Measurements from ENCODE around the gene ZCCHC8.
"Not testable (repeated sequence)": the region's sequence is repeated elsewhere in the genome, so short reads cannot be mapped to it uniquely, and the experiment has no call there.

ZCCHC8 gene

GRCh38 chr12:122470576-122470975 is 30.2 kb downstream of the ZCCHC8 start:
- peak in 1 of 2 experiments; percentile 13 for DNase-seq

DNA sequence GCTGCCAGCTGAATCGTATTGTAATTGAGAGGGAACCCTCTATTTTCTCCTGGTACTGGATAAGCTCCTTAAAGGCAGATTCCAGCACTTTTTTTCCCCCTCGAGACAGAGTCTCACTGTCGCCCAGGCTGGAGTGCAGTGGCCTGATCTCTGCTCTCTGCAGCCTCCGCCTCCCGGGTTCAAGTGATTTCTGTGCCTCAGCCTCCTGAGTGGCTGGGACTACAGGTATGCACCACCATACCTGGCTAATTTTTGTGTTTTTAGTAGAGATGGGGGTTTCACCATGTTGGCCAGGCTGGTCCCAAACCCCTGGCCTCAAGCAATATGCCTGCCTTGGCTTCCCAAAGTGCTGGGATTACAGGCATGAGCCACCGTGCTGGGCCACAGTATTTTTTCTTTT is 30.9 kb downstream of the ZCCHC8 start:
- DNase-seq: not testable (repeated sequence)

DNA sequence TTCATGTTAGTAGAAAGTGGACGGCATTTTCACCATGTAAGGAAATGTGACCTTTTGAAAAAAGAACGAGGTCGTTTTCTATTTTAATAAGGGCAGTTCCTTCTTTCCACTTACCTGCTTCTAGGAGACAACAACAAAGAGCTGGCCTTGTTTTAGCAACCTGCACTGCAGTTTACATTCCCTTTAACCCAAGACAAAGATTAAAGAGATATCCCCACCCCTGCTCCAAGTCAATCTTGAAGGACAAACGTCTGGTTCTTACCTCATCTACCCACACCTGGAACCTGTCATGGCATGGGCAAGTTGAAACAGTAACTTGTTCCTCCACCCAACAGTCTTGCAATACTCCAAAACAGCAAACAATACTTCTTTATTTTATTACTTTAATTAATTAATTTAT is 32.7 kb downstream of the ZCCHC8 start:
- DNase-seq: peak in 1 of 2 experiments; percentile 3

- DNase-seq: peak in 1 of 2 experiments; percentile 3
These were observed 36.3 kb downstream of the ZCCHC8 start for GRCh38 chr12:122464317-122465042.

DNA sequence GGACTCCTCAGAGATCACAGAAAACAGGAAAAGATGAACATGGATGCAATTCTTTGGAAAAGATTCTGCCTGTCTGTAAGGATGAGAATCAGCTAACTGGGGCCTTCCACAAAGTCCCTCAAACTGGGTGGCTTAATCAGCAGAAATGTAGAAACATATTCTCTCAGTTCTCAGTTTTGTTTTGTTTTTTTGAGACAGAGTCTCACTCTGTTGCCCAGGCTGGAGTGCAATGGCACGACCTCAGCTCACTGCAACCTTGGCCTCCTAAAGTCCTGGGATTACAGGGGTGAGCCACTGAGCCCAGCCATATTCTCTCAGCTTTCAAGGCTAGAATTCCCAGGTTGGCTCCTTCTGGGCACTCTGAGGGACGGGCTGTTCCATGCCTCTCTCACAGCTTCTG is 40.1 kb downstream of the ZCCHC8 start:
- DNase-seq: no peak

DNA sequence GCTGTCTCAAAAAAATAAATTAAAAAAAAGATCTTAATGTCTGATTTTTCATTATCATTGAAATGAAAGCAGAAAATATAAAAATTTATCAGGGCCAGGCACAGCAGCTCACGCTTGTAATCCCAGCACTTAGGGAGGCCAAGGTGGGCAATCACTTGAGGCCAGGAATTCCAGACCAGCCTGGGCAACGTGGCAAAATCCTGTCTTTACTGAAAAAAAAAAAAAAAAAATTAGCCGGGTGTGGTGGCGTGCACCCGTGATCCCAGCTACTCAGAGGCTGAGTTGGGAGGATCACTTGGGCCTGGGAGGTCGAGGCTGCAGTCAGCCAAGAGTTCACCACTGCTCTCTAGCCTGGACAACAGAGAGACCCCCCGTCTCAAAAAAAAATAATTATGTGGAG is 40.7 kb downstream of the ZCCHC8 start:
- DNase-seq: no peak

DNA sequence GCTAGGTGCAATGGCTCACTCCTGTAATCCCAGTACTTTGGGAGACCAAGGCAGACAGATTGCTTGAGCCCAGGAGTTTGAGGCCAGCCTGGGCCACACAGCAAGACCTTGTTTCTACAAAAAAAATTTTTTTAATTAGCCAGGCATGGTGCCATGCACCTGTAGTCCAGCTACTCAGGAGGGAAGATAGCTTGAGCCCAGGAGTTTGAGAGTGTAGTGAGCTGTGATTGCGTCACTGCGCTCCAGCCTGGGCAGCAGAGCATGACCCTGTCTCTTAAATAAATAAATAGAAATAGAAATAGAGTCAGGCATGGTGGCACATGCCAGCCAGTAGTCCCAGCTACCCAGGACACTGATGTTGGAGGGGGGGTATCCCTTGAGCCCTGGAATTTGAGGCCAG is 41.5 kb downstream of the ZCCHC8 start:
- no peak for DNase-seq

GRCh38 chr12:122458105-122459035 is 42.4 kb downstream of the ZCCHC8 start:
- DNase-seq: no peak

GRCh38 chr12:122457627-122458026 is 43.1 kb downstream of the ZCCHC8 start:
- DNase-seq: no peak

DNA sequence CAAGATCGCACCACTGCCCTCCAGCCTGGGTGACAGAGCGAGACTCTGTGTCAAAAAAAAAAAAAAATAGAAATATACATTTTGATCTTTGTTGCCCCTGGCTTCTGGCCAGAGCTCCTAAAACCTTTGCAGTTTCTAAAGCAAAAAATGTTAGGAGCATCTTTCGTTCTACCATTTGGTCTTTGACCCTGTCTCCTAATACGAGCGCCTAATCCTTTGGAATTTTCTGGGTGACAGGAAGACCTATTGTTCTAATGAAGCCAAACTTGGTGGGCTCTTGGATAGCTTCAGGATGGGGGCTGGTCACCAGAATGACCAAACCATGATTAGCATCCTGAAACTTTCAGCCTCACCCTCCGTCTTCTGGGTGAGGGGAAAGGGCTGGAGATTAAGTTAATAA is 46.0 kb downstream of the ZCCHC8 start:
- DNase-seq: no peak

DNA sequence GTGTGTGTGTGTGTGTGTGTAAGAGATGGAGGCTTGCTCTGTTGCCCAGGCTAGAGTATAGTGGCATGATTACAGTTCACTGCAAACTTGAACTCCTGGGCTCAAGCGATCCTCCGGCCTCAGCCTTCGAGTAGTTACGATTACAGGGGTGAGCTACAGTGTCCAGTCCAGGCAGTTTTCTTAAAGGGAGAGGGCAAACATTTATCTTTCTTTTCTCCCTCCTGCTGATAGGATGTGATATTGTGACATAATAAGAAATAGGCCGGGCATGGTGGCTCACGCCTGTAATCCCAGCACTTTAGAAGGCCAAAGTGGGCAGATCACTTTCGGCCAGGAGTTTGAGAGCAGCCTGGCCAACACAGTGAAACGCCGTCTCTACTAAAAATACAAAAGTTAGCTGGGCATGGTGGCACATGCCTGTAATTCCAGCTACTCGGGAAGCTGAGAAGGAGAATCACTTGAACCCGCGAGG is 46.4 kb downstream of the ZCCHC8 start:
- DNase-seq: no peak

DNA sequence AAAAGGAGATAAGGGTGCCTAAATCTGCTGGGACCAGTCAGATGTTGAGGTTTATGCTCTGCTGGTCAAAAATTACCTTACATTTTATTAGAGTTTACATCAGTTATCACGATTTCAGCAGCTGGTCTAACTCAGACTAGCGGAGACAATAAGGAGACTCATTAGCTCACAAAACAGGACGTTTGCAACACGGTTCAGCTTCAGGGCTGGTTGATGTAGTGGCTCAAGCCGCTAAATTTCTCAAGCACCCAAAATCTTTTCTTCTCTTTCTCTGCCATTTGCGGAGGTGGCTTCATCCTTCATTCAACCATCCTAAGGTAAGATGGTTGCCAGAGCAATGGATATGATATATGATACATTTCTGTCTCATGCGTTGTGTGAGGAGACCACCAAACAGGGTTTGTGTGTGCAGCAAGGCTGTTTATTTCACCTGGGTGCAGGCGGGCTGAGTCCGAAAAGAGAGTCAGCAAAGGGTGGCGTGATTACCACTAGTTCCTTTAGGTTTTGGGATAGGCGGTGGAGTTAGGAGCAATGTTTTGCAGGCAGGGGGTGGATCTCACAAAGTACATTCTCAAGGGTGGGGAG is 47.9 kb downstream of the ZCCHC8 start:
- peak; percentile 44 to 45 for DNase-seq

DNA sequence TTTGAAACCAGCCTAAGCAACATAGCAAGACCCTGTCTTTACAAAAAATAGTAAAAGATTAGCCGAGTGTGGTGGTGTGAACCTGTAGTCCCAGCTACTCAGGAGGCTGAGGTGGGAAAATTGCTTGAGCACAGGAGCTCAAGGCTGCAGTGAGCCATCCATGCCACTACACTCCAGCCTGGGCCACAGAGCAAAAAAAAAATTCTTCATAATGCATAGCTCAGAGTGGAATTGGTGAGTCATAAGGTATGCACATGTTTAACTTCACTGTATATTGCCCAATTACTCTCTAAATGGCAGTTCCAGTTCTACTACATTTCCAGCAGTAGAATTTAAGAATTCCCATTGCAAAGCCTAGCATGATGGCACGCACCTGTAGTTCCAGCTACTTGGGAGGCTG is 51.4 kb downstream of the ZCCHC8 start:
- peak in 1 of 2 experiments; percentile 24 for DNase-seq

GRCh38 chr12:122447825-122448224 is 52.9 kb downstream of the ZCCHC8 start:
- DNase-seq: not testable (repeated sequence)

GRCh38 chr12:122446390-122446789 is 54.3 kb downstream of the ZCCHC8 start:
- DNase-seq: not testable (repeated sequence)

DNA sequence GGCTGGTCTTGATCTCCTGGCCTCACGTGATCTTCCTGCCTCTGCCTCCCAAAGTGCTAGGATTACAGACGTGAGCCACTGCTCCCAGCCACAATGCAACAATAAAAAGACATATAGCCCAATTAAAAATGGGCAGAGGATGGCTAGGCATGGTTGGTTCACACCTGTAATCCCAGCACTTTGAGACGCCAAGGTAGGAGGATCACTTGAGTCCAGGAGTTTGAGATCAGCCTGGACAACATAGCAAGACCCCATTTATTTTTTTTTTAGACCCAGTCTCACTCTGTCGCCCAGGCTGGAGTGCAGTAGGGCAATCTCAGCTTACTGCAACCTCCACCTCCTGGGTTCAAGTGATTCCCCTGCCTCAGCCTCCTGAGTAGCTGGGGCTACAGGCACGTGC is 56.7 kb downstream of the ZCCHC8 start:
- not testable (repeated sequence) for DNase-seq

GRCh38 chr12:122438822-122439221 is 61.9 kb downstream of the ZCCHC8 start:
- DNase-seq: not testable (repeated sequence)

DNA sequence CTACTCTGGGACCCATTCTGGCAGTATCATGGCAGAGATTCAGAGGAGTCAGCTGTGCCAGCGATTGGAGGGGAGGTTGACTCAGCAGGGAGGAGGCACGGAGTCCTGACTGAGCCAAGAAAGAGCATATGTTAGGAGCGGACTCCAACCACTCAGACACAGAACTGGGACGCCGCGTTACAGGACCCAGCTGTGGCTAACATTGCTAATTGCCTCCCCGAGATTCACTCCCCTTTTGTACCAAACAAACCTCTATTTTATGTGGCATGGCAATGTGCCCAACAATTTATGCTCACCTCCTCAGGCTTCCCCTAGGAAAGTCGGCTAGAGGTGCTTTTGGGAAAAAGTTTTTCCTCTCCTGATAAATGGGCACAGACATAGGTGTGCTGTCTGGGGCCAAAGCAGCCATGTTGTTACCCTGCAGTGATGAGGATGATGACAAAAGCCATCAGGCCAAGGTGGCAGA is 63.0 kb downstream of the ZCCHC8 start:
- no peak for DNase-seq

DNA sequence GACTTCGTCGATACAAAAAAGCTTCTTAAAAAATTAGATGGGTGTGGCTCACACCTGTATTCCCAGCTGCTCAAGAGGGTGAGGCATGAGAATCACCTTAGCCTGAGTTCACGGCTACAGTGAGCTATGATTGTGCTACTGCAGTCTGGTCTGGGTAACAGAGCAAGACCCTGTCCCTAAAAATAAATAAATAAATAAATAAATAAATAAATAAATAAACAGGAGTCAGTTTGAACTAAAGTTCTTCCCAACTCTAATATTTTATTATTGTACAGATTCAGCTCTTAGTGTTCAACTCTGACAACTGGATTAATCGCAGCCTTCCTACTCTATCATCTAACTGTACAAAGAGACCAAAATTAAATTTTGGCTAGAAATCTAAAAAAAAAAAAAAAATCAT is 65.5 kb downstream of the ZCCHC8 start:
- DNase-seq: no peak

DNA sequence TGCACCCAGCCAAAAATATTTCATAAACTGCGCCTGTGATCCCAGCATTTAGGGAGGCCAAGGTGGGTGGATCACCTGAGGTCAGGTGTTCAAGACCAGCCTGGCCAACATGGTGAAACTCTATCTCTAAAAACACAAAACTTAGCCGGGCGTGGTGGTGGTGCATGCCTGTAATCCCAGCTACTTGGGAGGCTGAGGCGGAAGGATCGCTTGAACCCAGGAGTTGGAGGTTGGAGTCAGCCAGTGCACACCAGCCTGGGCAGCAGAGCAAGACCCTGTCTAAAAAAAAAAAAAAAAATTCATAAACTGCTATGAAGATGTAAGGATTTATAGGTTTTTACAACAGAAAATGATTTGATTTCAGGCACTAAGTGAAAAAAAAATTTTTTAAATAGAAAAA is 71.7 kb downstream of the ZCCHC8 start:
- not testable (repeated sequence) for DNase-seq

GRCh38 chr12:122427403-122427802 is 73.3 kb downstream of the ZCCHC8 start:
- DNase-seq: no peak

DNA sequence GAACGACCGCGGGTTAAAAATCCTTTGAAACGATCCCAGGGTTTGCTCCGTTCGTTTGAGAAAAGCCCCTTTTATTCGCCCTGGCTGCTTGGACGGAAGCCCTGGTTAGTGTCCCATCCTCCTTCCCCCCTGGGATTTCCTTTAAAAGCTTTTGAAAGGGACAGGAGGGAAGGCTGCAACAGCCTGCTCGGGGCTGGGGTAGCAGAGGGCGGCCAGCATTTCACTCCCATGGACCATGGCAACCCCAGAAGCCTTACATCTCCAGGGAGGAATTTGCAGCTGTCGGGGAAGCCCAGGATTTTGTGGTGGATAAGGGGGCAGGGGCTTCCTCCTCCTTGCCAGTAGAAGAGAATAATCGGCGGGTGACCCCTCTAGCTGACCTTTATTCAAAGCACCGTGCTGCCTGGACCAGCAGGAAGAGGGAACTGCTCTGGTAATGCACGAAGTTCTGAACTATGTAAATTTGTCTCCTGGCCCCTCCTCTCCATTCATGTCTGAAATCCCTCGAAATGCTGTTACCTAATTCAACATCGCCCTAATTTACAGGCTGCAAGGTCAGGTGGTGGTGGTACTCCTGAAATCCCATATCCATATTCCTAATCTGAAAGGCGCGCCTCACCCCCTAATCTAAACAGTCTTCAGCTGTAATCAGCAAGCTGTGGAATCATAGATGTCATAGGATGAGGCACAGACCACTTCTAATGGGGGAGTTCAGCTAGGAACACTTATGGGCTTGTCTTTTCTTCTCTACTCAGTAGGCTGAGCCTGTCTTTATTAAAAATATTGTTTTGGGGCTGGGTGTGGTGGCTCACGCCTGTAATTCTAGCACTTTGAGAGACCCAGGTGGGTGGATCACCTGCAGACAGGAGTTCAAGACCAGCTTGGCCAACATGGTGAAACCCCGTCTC is 77.2 kb downstream of the ZCCHC8 start:
- peak in 1 of 2 experiments; percentile 45 for DNase-seq

Measured in activated T-cell treated with anti-CD3 and anti-CD28 coated beads, Interleukin-2, amount 50 U/mL, for 48 hours (primary cell).